WTC11 (cell line): ENCODE results near the gene CCDC201. TPM values are rescaled to one million over a fixed set of nuclear protein-coding genes. Genes with fewer than 3 reads are reported as not detected.

Experiments
- ATF3 ChIP-seq: sonication (generic); formaldehyde crosslinking; conservative IDR thresholded peaks from 2 replicates; pipeline ENCODE4 v1.8.1; 2022; ENCODE audit warnings: mild to moderate bottlenecking, missing genetic modification reagents
- CDX4 ChIP-seq: fragments of 250-450 bp; sonication (Bioruptor Pico); IDR thresholded peaks from 2 replicates; pipeline ENCODE4 v1.9.0; 2021; ENCODE audit warnings: moderate library complexity, mild to moderate bottlenecking, inconsistent platforms, borderline replicate concordance
- CREM ChIP-seq: sonication (generic); formaldehyde crosslinking; IDR thresholded peaks from 2 replicates; pipeline ENCODE4 v1.8.1; 2022; ENCODE audit warnings: mild to moderate bottlenecking, missing genetic modification reagents, moderate library complexity
- ELF4 ChIP-seq: sonication (generic); formaldehyde crosslinking; IDR thresholded peaks from 2 replicates; pipeline ENCODE4 v1.8.1; 2022; ENCODE audit warnings: low read depth, mild to moderate bottlenecking, moderate library complexity, missing genetic modification reagents
- ERG ChIP-seq: fragments of 250-450 bp; sonication (Bioruptor Pico); IDR thresholded peaks from 2 replicates; pipeline ENCODE4 v1.8.0; 2021; ENCODE audit warnings: mild to moderate bottlenecking
- FOXJ3 ChIP-seq: sonication (generic); formaldehyde crosslinking; IDR thresholded peaks from 2 replicates; pipeline ENCODE4 v1.9.0; 2021; ENCODE audit warnings: missing genetic modification reagents, mild to moderate bottlenecking, borderline replicate concordance
- GRHL2 ChIP-seq: fragments of 250-450 bp; sonication (Bioruptor Pico); IDR thresholded peaks from 2 replicates; pipeline ENCODE4 v1.8.0; 2022; ENCODE audit warnings: mild to moderate bottlenecking, moderate library complexity; ENCODE audit not compliant: insufficient replicate concordance, severe bottlenecking
- JAZF1 ChIP-seq: fragments of 250-450 bp; sonication (Bioruptor Pico); IDR thresholded peaks from 2 replicates; pipeline ENCODE4 v1.9.0; 2021; ENCODE audit warnings: moderate library complexity, mild to moderate bottlenecking, inconsistent platforms
- JUN ChIP-seq: sonication (generic); formaldehyde crosslinking; IDR thresholded peaks from 2 replicates; pipeline ENCODE4 v1.8.0; 2023; ENCODE audit warnings: mild to moderate bottlenecking, missing genetic modification reagents
- MXD4 ChIP-seq: fragments of 250-450 bp; sonication (Bioruptor Pico); IDR thresholded peaks from 2 replicates; pipeline ENCODE4 v1.8.0; 2021; ENCODE audit warnings: mild to moderate bottlenecking, moderate library complexity, borderline replicate concordance
- NFATC4 ChIP-seq: fragments of 250-450 bp; sonication (Bioruptor Pico); IDR thresholded peaks from 2 replicates; pipeline ENCODE4 v1.9.0; 2021; ENCODE audit warnings: mild to moderate bottlenecking
- NR2C2 ChIP-seq: sonication (generic); formaldehyde crosslinking; IDR thresholded peaks from 2 replicates; pipeline ENCODE4 v1.8.0; 2022; ENCODE audit warnings: mild to moderate bottlenecking, missing genetic modification reagents
- NR3C1 ChIP-seq: sonication (generic); formaldehyde crosslinking; conservative IDR thresholded peaks from 2 replicates; pipeline ENCODE4 v1.8.1; 2023; ENCODE audit warnings: low read depth, mild to moderate bottlenecking, missing genetic modification reagents
- SP1 ChIP-seq: sonication (generic); formaldehyde crosslinking; conservative IDR thresholded peaks from 2 replicates; pipeline ENCODE4 v1.8.1; 2022; ENCODE audit warnings: missing genetic modification reagents
- TEAD1 ChIP-seq: sonication (generic); formaldehyde crosslinking; IDR thresholded peaks from 2 replicates; pipeline ENCODE4 v1.8.0; 2022; ENCODE audit warnings: mild to moderate bottlenecking, missing genetic modification reagents
- TP53 ChIP-seq: sonication (generic); formaldehyde crosslinking; IDR thresholded peaks from 2 replicates; pipeline ENCODE4 v1.8.1; 2023; ENCODE audit warnings: mild to moderate bottlenecking, missing genetic modification reagents
- USF1 ChIP-seq: sonication (generic); formaldehyde crosslinking; IDR thresholded peaks from 2 replicates; pipeline ENCODE4 v1.8.0; 2022; ENCODE audit warnings: mild to moderate bottlenecking, missing genetic modification reagents
- ZNF138 ChIP-seq: sonication (generic); formaldehyde crosslinking; conservative IDR thresholded peaks from 2 replicates; pipeline ENCODE4 v1.8.1; 2022; ENCODE audit warnings: mild to moderate bottlenecking, moderate library complexity, missing genetic modification reagents
- ZNF263 ChIP-seq: sonication (generic); formaldehyde crosslinking; IDR thresholded peaks from 2 replicates; pipeline ENCODE4 v1.8.1; 2022; ENCODE audit warnings: low read depth, mild to moderate bottlenecking, moderate library complexity, missing genetic modification reagents
- ZNF396 ChIP-seq: fragments of 250-450 bp; sonication (Bioruptor Pico); IDR thresholded peaks from 2 replicates; pipeline ENCODE4 v1.8.0; 2021; ENCODE audit warnings: mild to moderate bottlenecking, moderate library complexity, borderline replicate concordance
- total RNA-seq: library from RNA; stranded (reverse); gene quantifications from 3 replicates; pipeline ENCODE4 v1.2.3, GENCODE V29; 2021
- TF ChIP-seq, protein P1 (sequence below): sonication (generic); formaldehyde crosslinking; IDR thresholded peaks from 2 replicates; pipeline ENCODE4 v1.8.1; 2022; ENCODE audit warnings: mild to moderate bottlenecking, moderate library complexity, missing genetic modification reagents
- TF ChIP-seq, protein P2 (sequence below): fragments of 250-450 bp; sonication (Bioruptor Pico); IDR thresholded peaks from 2 replicates; pipeline ENCODE4 v1.9.0; 2021; ENCODE audit warnings: mild to moderate bottlenecking, borderline replicate concordance
- TF ChIP-seq, protein P3 (sequence below): sonication (generic); formaldehyde crosslinking; IDR thresholded peaks from 2 replicates; pipeline ENCODE4 v1.8.1; 2022; ENCODE audit warnings: mild to moderate bottlenecking, missing genetic modification reagents, moderate library complexity, borderline replicate concordance
- TF ChIP-seq, protein P4 (sequence below): sonication (generic); formaldehyde crosslinking; IDR thresholded peaks from 2 replicates; pipeline ENCODE4 v1.8.1; 2022; ENCODE audit warnings: low read depth, mild to moderate bottlenecking, moderate library complexity, missing genetic modification reagents, borderline replicate concordance

Gene CCDC201
- total RNA-seq, 1 experiment from 2014 or later: not detected

- TF ChIP-seq ZNF396 (CRISPR knock-in tag): no peak
- TF ChIP-seq, protein P1, sequence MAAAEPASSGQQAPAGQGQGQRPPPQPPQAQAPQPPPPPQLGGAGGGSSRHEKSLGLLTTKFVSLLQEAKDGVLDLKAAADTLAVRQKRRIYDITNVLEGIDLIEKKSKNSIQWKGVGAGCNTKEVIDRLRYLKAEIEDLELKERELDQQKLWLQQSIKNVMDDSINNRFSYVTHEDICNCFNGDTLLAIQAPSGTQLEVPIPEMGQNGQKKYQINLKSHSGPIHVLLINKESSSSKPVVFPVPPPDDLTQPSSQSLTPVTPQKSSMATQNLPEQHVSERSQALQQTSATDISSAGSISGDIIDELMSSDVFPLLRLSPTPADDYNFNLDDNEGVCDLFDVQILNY (CRISPR knock-in tag): peak; percentile 74; the same call in 1 of the 2 replicates
- TF ChIP-seq ATF3 (CRISPR knock-in tag): no peak
- TF ChIP-seq ELF4 (CRISPR knock-in tag): no peak
- no peak; the same call in 1 of the 2 replicates for TF ChIP-seq TEAD1
- TF ChIP-seq MXD4 (CRISPR knock-in tag): no peak
- TF ChIP-seq, protein P2, sequence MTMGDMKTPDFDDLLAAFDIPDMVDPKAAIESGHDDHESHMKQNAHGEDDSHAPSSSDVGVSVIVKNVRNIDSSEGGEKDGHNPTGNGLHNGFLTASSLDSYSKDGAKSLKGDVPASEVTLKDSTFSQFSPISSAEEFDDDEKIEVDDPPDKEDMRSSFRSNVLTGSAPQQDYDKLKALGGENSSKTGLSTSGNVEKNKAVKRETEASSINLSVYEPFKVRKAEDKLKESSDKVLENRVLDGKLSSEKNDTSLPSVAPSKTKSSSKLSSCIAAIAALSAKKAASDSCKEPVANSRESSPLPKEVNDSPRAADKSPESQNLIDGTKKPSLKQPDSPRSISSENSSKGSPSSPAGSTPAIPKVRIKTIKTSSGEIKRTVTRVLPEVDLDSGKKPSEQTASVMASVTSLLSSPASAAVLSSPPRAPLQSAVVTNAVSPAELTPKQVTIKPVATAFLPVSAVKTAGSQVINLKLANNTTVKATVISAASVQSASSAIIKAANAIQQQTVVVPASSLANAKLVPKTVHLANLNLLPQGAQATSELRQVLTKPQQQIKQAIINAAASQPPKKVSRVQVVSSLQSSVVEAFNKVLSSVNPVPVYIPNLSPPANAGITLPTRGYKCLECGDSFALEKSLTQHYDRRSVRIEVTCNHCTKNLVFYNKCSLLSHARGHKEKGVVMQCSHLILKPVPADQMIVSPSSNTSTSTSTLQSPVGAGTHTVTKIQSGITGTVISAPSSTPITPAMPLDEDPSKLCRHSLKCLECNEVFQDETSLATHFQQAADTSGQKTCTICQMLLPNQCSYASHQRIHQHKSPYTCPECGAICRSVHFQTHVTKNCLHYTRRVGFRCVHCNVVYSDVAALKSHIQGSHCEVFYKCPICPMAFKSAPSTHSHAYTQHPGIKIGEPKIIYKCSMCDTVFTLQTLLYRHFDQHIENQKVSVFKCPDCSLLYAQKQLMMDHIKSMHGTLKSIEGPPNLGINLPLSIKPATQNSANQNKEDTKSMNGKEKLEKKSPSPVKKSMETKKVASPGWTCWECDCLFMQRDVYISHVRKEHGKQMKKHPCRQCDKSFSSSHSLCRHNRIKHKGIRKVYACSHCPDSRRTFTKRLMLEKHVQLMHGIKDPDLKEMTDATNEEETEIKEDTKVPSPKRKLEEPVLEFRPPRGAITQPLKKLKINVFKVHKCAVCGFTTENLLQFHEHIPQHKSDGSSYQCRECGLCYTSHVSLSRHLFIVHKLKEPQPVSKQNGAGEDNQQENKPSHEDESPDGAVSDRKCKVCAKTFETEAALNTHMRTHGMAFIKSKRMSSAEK (CRISPR knock-in tag): no peak
- TF ChIP-seq, protein P3, sequence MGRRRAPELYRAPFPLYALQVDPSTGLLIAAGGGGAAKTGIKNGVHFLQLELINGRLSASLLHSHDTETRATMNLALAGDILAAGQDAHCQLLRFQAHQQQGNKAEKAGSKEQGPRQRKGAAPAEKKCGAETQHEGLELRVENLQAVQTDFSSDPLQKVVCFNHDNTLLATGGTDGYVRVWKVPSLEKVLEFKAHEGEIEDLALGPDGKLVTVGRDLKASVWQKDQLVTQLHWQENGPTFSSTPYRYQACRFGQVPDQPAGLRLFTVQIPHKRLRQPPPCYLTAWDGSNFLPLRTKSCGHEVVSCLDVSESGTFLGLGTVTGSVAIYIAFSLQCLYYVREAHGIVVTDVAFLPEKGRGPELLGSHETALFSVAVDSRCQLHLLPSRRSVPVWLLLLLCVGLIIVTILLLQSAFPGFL (CRISPR knock-in tag): no peak
- peak; percentile 61; the same call in 1 of the 2 replicates for TF ChIP-seq TP53 (CRISPR knock-in tag)
- TF ChIP-seq NR3C1: no peak
- no peak for TF ChIP-seq CDX4
- no peak for TF ChIP-seq NR2C2
- TF ChIP-seq FOXJ3: no peak
- no peak for TF ChIP-seq USF1 (CRISPR knock-in tag)
- no peak for TF ChIP-seq ERG (CRISPR knock-in tag)
- TF ChIP-seq ZNF263 (CRISPR knock-in tag): no peak
- no peak for TF ChIP-seq NFATC4 (CRISPR knock-in tag)
- TF ChIP-seq GRHL2 (CRISPR knock-in tag): no peak
- no peak for TF ChIP-seq JAZF1 (CRISPR knock-in tag)
- TF ChIP-seq CREM: no peak; the same call in 1 of the 2 replicates
- TF ChIP-seq, protein P4, sequence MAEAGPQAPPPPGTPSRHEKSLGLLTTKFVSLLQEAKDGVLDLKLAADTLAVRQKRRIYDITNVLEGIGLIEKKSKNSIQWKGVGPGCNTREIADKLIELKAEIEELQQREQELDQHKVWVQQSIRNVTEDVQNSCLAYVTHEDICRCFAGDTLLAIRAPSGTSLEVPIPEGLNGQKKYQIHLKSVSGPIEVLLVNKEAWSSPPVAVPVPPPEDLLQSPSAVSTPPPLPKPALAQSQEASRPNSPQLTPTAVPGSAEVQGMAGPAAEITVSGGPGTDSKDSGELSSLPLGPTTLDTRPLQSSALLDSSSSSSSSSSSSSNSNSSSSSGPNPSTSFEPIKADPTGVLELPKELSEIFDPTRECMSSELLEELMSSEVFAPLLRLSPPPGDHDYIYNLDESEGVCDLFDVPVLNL (CRISPR knock-in tag): no peak
- no peak for TF ChIP-seq ZNF138
- TF ChIP-seq SP1 (CRISPR knock-in tag): no peak
- TF ChIP-seq JUN: no peak; the same call in 1 of the 2 replicates
Measured at GRCh38 chr7:45920502-45921380, 47.9 kb upstream of the CCDC201 start, which contains the start of gene IGFBP3 (continued).
